ENCODE results near the gene GPANK1.

DNA sequence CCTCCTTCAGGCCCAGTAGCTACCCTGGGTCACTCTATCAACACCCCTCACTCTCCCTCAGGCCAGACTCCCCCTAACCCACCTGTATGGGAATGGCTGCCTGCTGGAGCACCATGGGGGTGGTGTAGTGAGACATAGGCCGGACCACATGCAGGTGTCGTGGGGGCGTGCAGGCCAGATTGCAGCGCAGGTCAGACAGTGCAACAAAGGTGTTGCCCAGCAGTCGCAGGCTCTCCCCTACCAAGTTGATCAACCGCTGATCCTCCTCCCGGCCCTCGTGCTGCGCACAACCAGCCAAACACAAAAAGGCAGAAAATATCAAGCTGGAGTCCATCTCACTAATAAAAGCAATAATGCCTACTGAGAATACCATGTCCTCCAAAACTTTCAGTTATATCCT is 19.5 kb downstream of the GPANK1 start:
- TF ChIP-seq, protein P1, sequence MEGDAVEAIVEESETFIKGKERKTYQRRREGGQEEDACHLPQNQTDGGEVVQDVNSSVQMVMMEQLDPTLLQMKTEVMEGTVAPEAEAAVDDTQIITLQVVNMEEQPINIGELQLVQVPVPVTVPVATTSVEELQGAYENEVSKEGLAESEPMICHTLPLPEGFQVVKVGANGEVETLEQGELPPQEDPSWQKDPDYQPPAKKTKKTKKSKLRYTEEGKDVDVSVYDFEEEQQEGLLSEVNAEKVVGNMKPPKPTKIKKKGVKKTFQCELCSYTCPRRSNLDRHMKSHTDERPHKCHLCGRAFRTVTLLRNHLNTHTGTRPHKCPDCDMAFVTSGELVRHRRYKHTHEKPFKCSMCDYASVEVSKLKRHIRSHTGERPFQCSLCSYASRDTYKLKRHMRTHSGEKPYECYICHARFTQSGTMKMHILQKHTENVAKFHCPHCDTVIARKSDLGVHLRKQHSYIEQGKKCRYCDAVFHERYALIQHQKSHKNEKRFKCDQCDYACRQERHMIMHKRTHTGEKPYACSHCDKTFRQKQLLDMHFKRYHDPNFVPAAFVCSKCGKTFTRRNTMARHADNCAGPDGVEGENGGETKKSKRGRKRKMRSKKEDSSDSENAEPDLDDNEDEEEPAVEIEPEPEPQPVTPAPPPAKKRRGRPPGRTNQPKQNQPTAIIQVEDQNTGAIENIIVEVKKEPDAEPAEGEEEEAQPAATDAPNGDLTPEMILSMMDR (IDR thresholded peaks at IDR 0.05), result no peak
- TF ChIP-seq POLR2AphosphoS5 (IDR thresholded peaks at IDR 0.05), result no peak
